Peyer's patch (tissue), 4 donors: ENCODE data around the gene NSUN6. TPM values are rescaled to one million over a fixed set of nuclear protein-coding genes. Genes with fewer than 3 reads are reported as not detected.

Experiments used
- DNase-seq, 3 donors: peaks; one replicate each; pipeline ENCODE4 v3.0.0-alpha.2; 2017 to 2019
- H3K27ac ChIP-seq, 4 donors: fragments of 200-600 bp; sonication (generic); one replicate each; pipeline ENCODE4 v1.5.1; 2016 to 2019
- H3K27me3 ChIP-seq, 2 donors: fragments of 200-600 bp; sonication (generic); one replicate each; pipeline ENCODE4 v1.5.1; 2019
- H3K36me3 ChIP-seq, 3 donors: fragments of 200-600 bp; sonication (generic); one replicate each; pipeline ENCODE4 v1.5.1; 2016 to 2019
- H3K4me1 ChIP-seq, 4 donors: fragments of 200-600 bp; sonication (generic); one replicate each; pipeline ENCODE4 v1.5.1; 2016 to 2019
- H3K4me3 ChIP-seq, 4 donors: fragments of 200-600 bp; sonication (generic); 1 replicate in 3 of 4; 2 replicates in 1 of 4; pipeline ENCODE4 v1.5.1; 2016 to 2019; ENCODE audit warnings: mild to moderate bottlenecking in 1 of 4
- H3K9me3 ChIP-seq, 4 donors: fragments of 200-600 bp; sonication (generic); one replicate each; pipeline ENCODE4 v1.5.1; 2016 to 2019; ENCODE audit warnings: mild to moderate bottlenecking in 1 of 4
- POLR2A ChIP-seq, 2 donors: fragments of 450-650 bp; IDR thresholded peaks; one replicate each; pipeline ENCODE4 v1.5.1; 2017; ENCODE audit warnings: antibody characterized with exemption in 2 of 2, mild to moderate bottlenecking in 2 of 2, moderate library complexity in 2 of 2
- total RNA-seq, 4 donors: library from RNA; depleted of rRNA; stranded (reverse); fragments of >200 nt; gene quantifications; one replicate each; pipeline ENCODE4 v1.1.0, GENCODE V29; 2016
- TF ChIP-seq, protein P1 (sequence below), 6 experiments: fragments of 450-650 bp in 4 of 6; fragments of 200-600 bp in 2 of 6; sonication (generic) in 1 of 6; IDR thresholded peaks; one replicate each; pipeline ENCODE4 v1.5.1; 2017 to 2019; ENCODE audit warnings: antibody characterized with exemption in 6 of 6, mild to moderate bottlenecking in 3 of 6, moderate library complexity in 1 of 6

NSUN6 gene
- total RNA-seq, 4 donors from 2014 or later = 14.9 to 27.2 (median 22.3) TPM

DNA sequence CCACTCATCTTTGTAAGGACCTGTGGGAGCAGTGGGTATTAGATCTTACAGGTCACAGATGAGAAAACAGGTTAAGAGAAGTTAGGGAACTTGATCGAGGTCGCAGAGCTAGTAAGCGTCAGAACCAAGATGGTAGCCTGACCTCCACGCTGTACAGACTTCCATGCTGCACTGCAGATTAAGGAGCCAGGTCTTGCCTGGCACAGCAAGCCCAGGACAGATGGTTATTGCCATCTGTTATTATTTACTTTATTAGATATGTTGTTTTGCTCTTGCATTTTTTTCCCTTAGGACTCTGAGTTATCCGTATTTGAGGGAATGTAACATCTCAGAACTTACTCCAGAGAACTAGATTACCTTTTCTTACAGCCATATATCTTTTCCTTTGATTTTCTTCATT, 147.2 kb downstream of the NSUN6 start:
- H3K4me1 ChIP-seq = no peaks in the 10 kb centered on the region
- H3K27me3 ChIP-seq = no peaks in the 10 kb centered on the region
- no peak for DNase-seq
- H3K4me3 ChIP-seq = no peak overlapping the region
- no peaks in the 10 kb centered on the region for H3K9me3 ChIP-seq
- no peak overlapping the region for H3K27ac ChIP-seq
- no peaks in the 10 kb centered on the region for H3K36me3 ChIP-seq
- TF ChIP-seq POLR2A (IDR thresholded peaks at IDR 0.05) = no peak

DNA sequence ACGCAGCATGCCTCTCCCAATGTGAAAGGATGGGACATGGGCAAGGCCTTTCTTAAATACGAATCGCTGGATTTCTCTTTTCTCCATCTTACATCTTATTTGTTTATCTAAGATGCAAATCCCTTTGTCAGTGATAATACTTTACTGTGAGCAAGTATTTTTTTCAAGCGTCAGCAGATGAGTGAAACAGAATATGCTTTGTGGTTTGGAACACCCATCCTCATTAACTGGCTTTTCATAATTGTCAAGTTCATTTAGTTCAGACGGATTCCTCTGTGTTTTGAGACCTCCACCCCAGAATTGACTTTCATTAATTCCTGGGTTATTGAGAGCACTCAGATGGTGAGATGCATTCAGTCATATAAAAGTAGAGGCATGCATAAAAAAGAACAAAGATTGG, 149.8 kb downstream of the NSUN6 start:
- Histone ChIP-seq H3K4me1 (no peaks in the 10 kb centered on the region), H3K27me3 (no peaks in the 10 kb centered on the region), H3K36me3 (no peaks in the 10 kb centered on the region), H3K27ac (no peak overlapping the region), H3K9me3 (no peaks in the 10 kb centered on the region), H3K4me3 (no peak overlapping the region)
- TF ChIP-seq, protein P1, sequence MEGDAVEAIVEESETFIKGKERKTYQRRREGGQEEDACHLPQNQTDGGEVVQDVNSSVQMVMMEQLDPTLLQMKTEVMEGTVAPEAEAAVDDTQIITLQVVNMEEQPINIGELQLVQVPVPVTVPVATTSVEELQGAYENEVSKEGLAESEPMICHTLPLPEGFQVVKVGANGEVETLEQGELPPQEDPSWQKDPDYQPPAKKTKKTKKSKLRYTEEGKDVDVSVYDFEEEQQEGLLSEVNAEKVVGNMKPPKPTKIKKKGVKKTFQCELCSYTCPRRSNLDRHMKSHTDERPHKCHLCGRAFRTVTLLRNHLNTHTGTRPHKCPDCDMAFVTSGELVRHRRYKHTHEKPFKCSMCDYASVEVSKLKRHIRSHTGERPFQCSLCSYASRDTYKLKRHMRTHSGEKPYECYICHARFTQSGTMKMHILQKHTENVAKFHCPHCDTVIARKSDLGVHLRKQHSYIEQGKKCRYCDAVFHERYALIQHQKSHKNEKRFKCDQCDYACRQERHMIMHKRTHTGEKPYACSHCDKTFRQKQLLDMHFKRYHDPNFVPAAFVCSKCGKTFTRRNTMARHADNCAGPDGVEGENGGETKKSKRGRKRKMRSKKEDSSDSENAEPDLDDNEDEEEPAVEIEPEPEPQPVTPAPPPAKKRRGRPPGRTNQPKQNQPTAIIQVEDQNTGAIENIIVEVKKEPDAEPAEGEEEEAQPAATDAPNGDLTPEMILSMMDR (IDR thresholded peaks at IDR 0.05) = no peak
- TF ChIP-seq POLR2A (IDR thresholded peaks at IDR 0.05) = no peak
- DNase-seq = no peak

DNA sequence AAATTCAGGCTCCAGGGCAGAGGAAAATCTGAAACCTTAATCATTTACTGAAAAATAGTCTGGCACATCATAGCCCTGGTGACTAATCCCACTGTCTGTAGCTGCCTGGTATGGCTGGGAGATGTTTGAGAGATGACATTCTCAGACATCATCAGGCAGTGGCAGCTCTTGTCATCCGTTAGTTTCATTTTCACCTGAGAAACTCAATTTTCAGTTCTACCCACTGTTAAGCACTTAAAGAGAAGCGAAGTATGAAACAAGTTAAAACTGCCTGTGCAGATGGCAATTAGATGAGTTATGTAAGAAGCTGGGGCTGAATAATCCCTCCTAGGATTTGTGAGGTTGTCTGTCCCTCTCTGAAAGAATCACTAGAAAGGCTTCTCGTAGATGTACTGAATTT, 150.2 kb downstream of the NSUN6 start:
- no peak overlapping the region for H3K27ac ChIP-seq
- H3K36me3 ChIP-seq = no peaks in the 10 kb centered on the region
- H3K4me3 ChIP-seq = no peak overlapping the region
- H3K27me3 ChIP-seq = no peaks in the 10 kb centered on the region
- no peaks in the 10 kb centered on the region for H3K4me1 ChIP-seq
- H3K9me3 ChIP-seq = no peaks in the 10 kb centered on the region
- TF ChIP-seq, protein P1 (IDR thresholded peaks at IDR 0.05) = no peak
- no peak for TF ChIP-seq POLR2A (IDR thresholded peaks at IDR 0.05)
- no peak for DNase-seq

DNA sequence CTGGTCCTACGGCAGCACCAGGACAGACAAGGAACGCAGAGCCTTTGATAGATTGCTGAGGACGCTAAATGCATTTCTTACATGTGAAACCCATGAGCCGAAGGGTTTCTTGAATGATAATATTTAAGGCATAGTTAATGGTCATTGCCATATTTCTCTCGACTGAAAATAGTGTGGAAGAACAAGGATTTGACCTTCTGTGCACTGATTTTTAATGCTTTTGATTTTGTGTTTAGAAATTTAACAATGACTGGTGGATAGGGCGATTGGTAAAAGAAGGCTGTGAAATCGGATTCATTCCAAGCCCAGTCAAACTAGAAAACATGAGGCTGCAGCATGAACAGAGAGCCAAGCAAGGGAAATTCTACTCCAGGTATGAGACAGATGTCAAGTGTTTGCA, 150.8 kb downstream of the NSUN6 start:
- Histone ChIP-seq H3K36me3 (no peaks in the 10 kb centered on the region), H3K4me3 (no peak overlapping the region), H3K4me1 (no peaks in the 10 kb centered on the region), H3K9me3 (no peaks in the 10 kb centered on the region), H3K27ac (no peak overlapping the region), H3K27me3 (no peaks in the 10 kb centered on the region)
- DNase-seq = no peak
- TF ChIP-seq, protein P1 (IDR thresholded peaks at IDR 0.05) = no peak
- TF ChIP-seq POLR2A (IDR thresholded peaks at IDR 0.05) = no peak

DNA sequence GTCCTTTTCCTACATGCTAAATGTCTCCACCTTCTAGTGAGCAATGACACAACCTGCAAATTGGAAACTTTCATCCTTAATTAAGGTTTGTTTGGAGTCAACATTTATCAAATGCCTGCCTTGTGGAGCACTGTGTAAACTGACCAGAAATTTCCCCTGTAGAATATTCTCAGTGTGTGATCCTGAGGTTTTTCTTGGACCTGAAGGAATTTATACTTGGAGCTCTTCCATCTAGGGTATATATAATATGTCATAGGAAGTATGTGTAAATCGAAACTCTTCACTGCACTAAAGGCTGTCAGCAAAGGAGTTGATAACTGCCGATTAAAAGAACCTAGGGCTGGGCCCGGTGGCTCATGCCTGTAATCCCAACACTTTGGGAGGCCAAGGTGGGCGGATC, 152.4 kb downstream of the NSUN6 start:
- no peaks in the 10 kb centered on the region for H3K9me3 ChIP-seq
- H3K27ac ChIP-seq = no peak overlapping the region
- no peak for TF ChIP-seq POLR2A (IDR thresholded peaks at IDR 0.05)
- H3K36me3 ChIP-seq = no peaks in the 10 kb centered on the region
- no peak overlapping the region for H3K4me3 ChIP-seq
- no peaks in the 10 kb centered on the region for H3K27me3 ChIP-seq
- DNase-seq = no peak
- no peaks in the 10 kb centered on the region for H3K4me1 ChIP-seq

DNA sequence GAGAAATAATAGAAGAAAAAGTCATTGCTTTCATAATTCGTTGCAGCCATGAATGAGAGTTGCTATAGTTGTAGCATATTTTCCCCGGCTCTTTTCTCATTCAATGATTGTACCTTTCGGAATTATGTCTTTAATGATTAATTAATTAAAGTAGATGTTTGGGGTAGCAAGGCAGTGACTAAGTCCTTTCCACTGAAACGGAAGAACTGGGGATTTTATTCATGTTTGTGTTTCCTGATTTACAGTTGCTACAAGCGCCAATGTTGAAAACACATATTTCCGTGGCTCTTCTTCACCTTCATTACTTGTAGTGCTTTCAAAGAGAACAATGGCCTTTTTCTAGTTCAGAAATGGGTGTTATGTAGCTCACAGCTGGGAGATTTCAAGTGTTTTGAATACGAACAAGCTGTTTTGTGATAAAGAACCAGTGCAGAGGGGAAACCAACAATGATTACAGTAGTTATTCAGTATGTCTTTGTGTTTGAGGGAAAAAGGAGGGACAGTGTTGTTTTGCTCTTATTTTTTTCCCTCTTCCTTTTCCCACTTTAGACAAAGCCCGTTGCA, 153.5 kb downstream of the NSUN6 start:
- H3K36me3 ChIP-seq = no peaks in the 10 kb centered on the region
- no peak overlapping the region for H3K4me3 ChIP-seq
- TF ChIP-seq, protein P1 (IDR thresholded peaks at IDR 0.05) = no peak
- no peak for TF ChIP-seq POLR2A (IDR thresholded peaks at IDR 0.05)
- DNase-seq = no peak
- H3K27me3 ChIP-seq = no peaks in the 10 kb centered on the region
- no peak overlapping the region for H3K27ac ChIP-seq
- H3K4me1 ChIP-seq = no peaks in the 10 kb centered on the region
- no peaks in the 10 kb centered on the region for H3K9me3 ChIP-seq

Other genes with a start within 250 kb of the NSUN6 start
- 10 to 100 TPM in 3 of 4 donors, 1 to 10 TPM in 1; 9.1 to 24.0 (median 15.2) TPM for gene ARL5B, start 7.8 kb upstream of the NSUN6 start, total RNA-seq